Fibroblast of mammary gland (primary cell): ENCODE results near the gene MINDY4.
"Not testable (repeated sequence)": the region's sequence is repeated elsewhere in the genome, so short reads cannot be mapped to it uniquely, and the experiment has no call there.

Experiments used
- DNase-seq: peaks from one replicate; pipeline ENCODE4 v3.0.0-alpha.2; 2010; ENCODE audit warnings: low read depth
- H3K4me3 ChIP-seq: 2 replicates; pipeline ENCODE4 v1.5.1; 2011; ENCODE audit warnings: low read depth, mild to moderate bottlenecking, low read length, moderate library complexity; ENCODE audit not compliant: control insufficient read depth
- CTCF ChIP-seq: conservative IDR thresholded peaks from 2 replicates; pipeline ENCODE4 v1.5.1; 2011; ENCODE audit warnings: low read depth, low read length, inconsistent platforms; ENCODE audit not compliant: control insufficient read depth, insufficient read depth

MINDY4 gene

GRCh38 chr7:30800785-30801252, 29.6 kb downstream of the MINDY4 start:
- peak; percentile 87 for DNase-seq
- TF ChIP-seq CTCF: peak; percentile 81
- no peak overlapping the region for H3K4me3 ChIP-seq

- no peak overlapping the region for H3K4me3 ChIP-seq
- no peak for TF ChIP-seq CTCF
- no peak for DNase-seq
These were observed 31.6 kb downstream of the MINDY4 start for GRCh38 chr7:30802812-30803211.

- H3K4me3 ChIP-seq: no peak overlapping the region
- peak; percentile 81 for DNase-seq
- no peak for TF ChIP-seq CTCF
These were observed 33.0 kb downstream of the MINDY4 start for GRCh38 chr7:30804078-30804661.

GRCh38 chr7:30805081-30805691, 34.0 kb downstream of the MINDY4 start:
- DNase-seq: no peak
- TF ChIP-seq CTCF: no peak
- no peak overlapping the region for H3K4me3 ChIP-seq

GRCh38 chr7:30805931-30806330, 34.7 kb downstream of the MINDY4 start:
- TF ChIP-seq CTCF: no peak
- no peak overlapping the region for H3K4me3 ChIP-seq
- DNase-seq: no peak

- not testable (repeated sequence) for H3K4me3 ChIP-seq, DNase-seq
These were observed 36.3 kb downstream of the MINDY4 start for GRCh38 chr7:30807477-30807876.

GRCh38 chr7:30807941-30808340, 36.7 kb downstream of the MINDY4 start:
- not testable (repeated sequence) for H3K4me3 ChIP-seq, DNase-seq

GRCh38 chr7:30810986-30811385, 39.8 kb downstream of the MINDY4 start:
- no peak overlapping the region for H3K4me3 ChIP-seq
- no peak for DNase-seq
- TF ChIP-seq CTCF: no peak
